ENCODE measurements around the gene ZNF444.
"Not testable (repeated sequence)": the region's sequence is repeated elsewhere in the genome, so short reads cannot be mapped to it uniquely, and the experiment has no call there.

Gene ZNF444

GRCh38 chr19:56167064-56167578 is 26.0 kb downstream of the ZNF444 start:
- Histone ChIP-seq H3K9ac (ENCODE audit: insufficient read length) (no peak overlapping the region), H3K27ac (no peak overlapping the region), H3K4me3 (no peak overlapping the region), H3K9me3 (ENCODE audit: low read depth, low read length) (no peaks in the 10 kb centered on the region), H3K36me3 (ENCODE audit: insufficient read depth, low read length) (no peaks in the 10 kb centered on the region)
- TF ChIP-seq POLR2AphosphoS5 (IDR thresholded peaks at IDR 0.05; ENCODE audit: borderline replicate concordance, low read depth, low read length) (no peak), EZH2 (IDR thresholded peaks at IDR 0.05) (no peak), FOXP2 (optimal IDR thresholded peaks at IDR 0.05; ENCODE audit: control extremely low read depth, extremely low read length, insufficient read depth) (no peak)
- no peak for DNase-seq (ENCODE audit: low read depth, low spot score)

- H3K9me3 ChIP-seq (ENCODE audit: low read depth, low read length), result no peaks in the 10 kb centered on the region
- no peak for DNase-seq (ENCODE audit: low read depth, low spot score)
- no peak overlapping the region for H3K27ac ChIP-seq
Observed at GRCh38 chr19:56170261-56170660, 29.2 kb downstream of the ZNF444 start.

GRCh38 chr19:56174086-56174485 is 33.0 kb downstream of the ZNF444 start:
- Histone ChIP-seq H3K4me3 (no peak overlapping the region), H3K27ac (no peak overlapping the region), H3K9me3 (ENCODE audit: low read depth, low read length) (no peaks in the 10 kb centered on the region), H3K9ac (ENCODE audit: insufficient read length) (no peak overlapping the region), H3K36me3 (ENCODE audit: insufficient read depth, low read length) (no peaks in the 10 kb centered on the region)
- no peak for TF ChIP-seq EZH2 (IDR thresholded peaks at IDR 0.05)
- TF ChIP-seq POLR2AphosphoS5 (IDR thresholded peaks at IDR 0.05; ENCODE audit: borderline replicate concordance, low read depth, low read length), result no peak
- TF ChIP-seq FOXP2 (optimal IDR thresholded peaks at IDR 0.05; ENCODE audit: control extremely low read depth, extremely low read length, insufficient read depth), result no peak
- no peak for DNase-seq (ENCODE audit: low read depth, low spot score)

More at GRCh38 chr19:56170261-56170660, 29.2 kb downstream of the ZNF444 start:
- Histone ChIP-seq H3K36me3 (ENCODE audit: insufficient read depth, low read length) (no peaks in the 10 kb centered on the region), H3K9ac (ENCODE audit: insufficient read length) (no peak overlapping the region), H3K4me3 (no peak overlapping the region)
- TF ChIP-seq EZH2 (IDR thresholded peaks at IDR 0.05), result no peak
- no peak for TF ChIP-seq FOXP2 (optimal IDR thresholded peaks at IDR 0.05; ENCODE audit: control extremely low read depth, extremely low read length, insufficient read depth)
- no peak for TF ChIP-seq POLR2AphosphoS5 (IDR thresholded peaks at IDR 0.05; ENCODE audit: borderline replicate concordance, low read depth, low read length)

- Histone ChIP-seq H3K27ac (no peak overlapping the region), H3K9ac (ENCODE audit: insufficient read length) (no peak overlapping the region), H3K4me3 (no peak overlapping the region), H3K9me3 (ENCODE audit: low read depth, low read length) (no peaks in the 10 kb centered on the region), H3K36me3 (ENCODE audit: insufficient read depth, low read length) (no peaks in the 10 kb centered on the region)
- TF ChIP-seq FOXP2 (optimal IDR thresholded peaks at IDR 0.05; ENCODE audit: control extremely low read depth, extremely low read length, insufficient read depth), result no peak
- TF ChIP-seq EZH2 (IDR thresholded peaks at IDR 0.05), result no peak
- TF ChIP-seq POLR2AphosphoS5 (IDR thresholded peaks at IDR 0.05; ENCODE audit: borderline replicate concordance, low read depth, low read length), result no peak
- no peak for DNase-seq (ENCODE audit: low read depth, low spot score)
Observed at GRCh38 chr19:56174550-56174949, 33.5 kb downstream of the ZNF444 start.

GRCh38 chr19:56175861-56176307 is 34.8 kb downstream of the ZNF444 start, which contains the start of gene GALP:
GALP (plus strand) TSS chr19:56176008; CDS start chr19:56177109, 1,101 bp downstream.
- H3K9me3 ChIP-seq (ENCODE audit: low read depth, low read length); H3K9ac ChIP-seq (ENCODE audit: insufficient read length); DNase-seq (ENCODE audit: low read depth, low spot score); H3K36me3 ChIP-seq (ENCODE audit: insufficient read depth, low read length); H3K4me3 ChIP-seq; H3K27ac ChIP-seq: not testable (repeated sequence)

GRCh38 chr19:56176310-56176709 is 35.2 kb downstream of the ZNF444 start:
- not testable (repeated sequence) for DNase-seq (ENCODE audit: low read depth, low spot score); H3K4me3 ChIP-seq; H3K9ac ChIP-seq (ENCODE audit: insufficient read length); H3K27ac ChIP-seq; H3K9me3 ChIP-seq (ENCODE audit: low read depth, low read length); H3K36me3 ChIP-seq (ENCODE audit: insufficient read depth, low read length)

- TF ChIP-seq POLR2AphosphoS5 (IDR thresholded peaks at IDR 0.05; ENCODE audit: borderline replicate concordance, low read depth, low read length), result no peak
- no peak for TF ChIP-seq EZH2 (IDR thresholded peaks at IDR 0.05)
- H3K27ac ChIP-seq, result no peak overlapping the region
- no peaks in the 10 kb centered on the region for H3K9me3 ChIP-seq (ENCODE audit: low read depth, low read length)
- DNase-seq (ENCODE audit: low read depth, low spot score), result no peak
- no peak overlapping the region for H3K9ac ChIP-seq (ENCODE audit: insufficient read length)
- H3K36me3 ChIP-seq (ENCODE audit: insufficient read depth, low read length), result no peaks in the 10 kb centered on the region
- no peak overlapping the region for H3K4me3 ChIP-seq
Observed at GRCh38 chr19:56176881-56177280, 35.8 kb downstream of the ZNF444 start.

GRCh38 chr19:56177564-56178243 is 36.6 kb downstream of the ZNF444 start:
- Histone ChIP-seq H3K9ac (ENCODE audit: insufficient read length) (no peak overlapping the region), H3K27ac (no peak overlapping the region), H3K36me3 (ENCODE audit: insufficient read depth, low read length) (no peaks in the 10 kb centered on the region), H3K9me3 (ENCODE audit: low read depth, low read length) (no peaks in the 10 kb centered on the region), H3K4me3 (no peak overlapping the region)
- TF ChIP-seq POLR2AphosphoS5 (IDR thresholded peaks at IDR 0.05; ENCODE audit: borderline replicate concordance, low read depth, low read length), result no peak
- no peak for TF ChIP-seq FOXP2 (optimal IDR thresholded peaks at IDR 0.05; ENCODE audit: control extremely low read depth, extremely low read length, insufficient read depth)
- TF ChIP-seq EZH2 (IDR thresholded peaks at IDR 0.05), result no peak
- no peak for DNase-seq (ENCODE audit: low read depth, low spot score)

- DNase-seq (ENCODE audit: low read depth, low spot score), result no peak
- Histone ChIP-seq H3K9me3 (ENCODE audit: low read depth, low read length) (no peaks in the 10 kb centered on the region), H3K27ac (no peak overlapping the region), H3K36me3 (ENCODE audit: insufficient read depth, low read length) (no peaks in the 10 kb centered on the region), H3K4me3 (no peak overlapping the region), H3K9ac (ENCODE audit: insufficient read length) (no peak overlapping the region)
- TF ChIP-seq POLR2AphosphoS5 (IDR thresholded peaks at IDR 0.05; ENCODE audit: borderline replicate concordance, low read depth, low read length) (no peak), FOXP2 (optimal IDR thresholded peaks at IDR 0.05; ENCODE audit: control extremely low read depth, extremely low read length, insufficient read depth) (no peak), EZH2 (IDR thresholded peaks at IDR 0.05) (no peak)
Observed at GRCh38 chr19:56189785-56190184, 48.7 kb downstream of the ZNF444 start.
